Upper lobe of left lung (tissue), 6 donors: ENCODE results near the gene PGR. TPM values are rescaled to one million over a fixed set of nuclear protein-coding genes. Genes with fewer than 3 reads are reported as not detected.

Experiments used
- ATAC-seq, 2 donors: fragments of 200-7000 bp; cut with Tn5 transposase; one replicate each; pipeline ENCODE4 v1.9.1; 2022; ENCODE audit warnings: mild to moderate bottlenecking in 2 of 2, moderate library complexity in 2 of 2; ENCODE audit not compliant: low FRiP score in 2 of 2
- DNase-seq, 2 donors: peaks; one replicate each; pipeline ENCODE4 v3.0.0-alpha.2; 2019 to 2020
- H3K27ac ChIP-seq, 4 donors: fragments of 200-600 bp; sonication (generic); one replicate each; pipeline ENCODE4 v1.5.1; 2016 to 2019
- H3K27me3 ChIP-seq, 4 donors: fragments of 200-600 bp; sonication (generic); one replicate each; pipeline ENCODE4 v1.5.1; 2017 to 2019
- H3K36me3 ChIP-seq, 4 donors: fragments of 200-600 bp; sonication (generic); one replicate each; pipeline ENCODE4 v1.5.1; 2016 to 2019
- H3K4me1 ChIP-seq, 4 donors: fragments of 200-600 bp; sonication (generic); one replicate each; pipeline ENCODE4 v1.5.1; 2018 to 2019
- H3K4me3 ChIP-seq, 4 donors: fragments of 200-600 bp; sonication (generic); one replicate each; pipeline ENCODE4 v1.5.1; 2017 to 2019; ENCODE audit warnings: mild to moderate bottlenecking in 2 of 4, moderate library complexity in 1 of 4
- H3K9me3 ChIP-seq, 4 donors: fragments of 200-600 bp; sonication (generic); one replicate each; pipeline ENCODE4 v1.5.1; 2018 to 2019
- EP300 ChIP-seq, 4 donors: sonication (generic); formaldehyde crosslinking; IDR thresholded peaks; one replicate each; pipeline ENCODE4 v1.5.1; 2017; ENCODE audit warnings: antibody characterized with exemption in 4 of 4, control low read depth in 2 of 4
- POLR2A ChIP-seq, 4 donors: fragments of 450-650 bp; IDR thresholded peaks; one replicate each; pipeline ENCODE4 v1.5.1; 2016 to 2017; ENCODE audit warnings: antibody characterized with exemption in 4 of 4, mild to moderate bottlenecking in 2 of 4
- POLR2AphosphoS5 ChIP-seq, 2 donors: sonication (generic); formaldehyde crosslinking; IDR thresholded peaks; one replicate each; pipeline ENCODE4 v1.5.1; 2017; ENCODE audit warnings: antibody characterized with exemption in 2 of 2
- WGBS, 2 donors: methylation state at CpG; one replicate each; pipeline ENCODE4 v1.1.5; 2017 to 2018; 5-methylcytosine and 5-hydroxymethylcytosine counted together
- total RNA-seq, 6 donors: library from RNA; depleted of rRNA in 4 of 6; stranded (reverse); fragments of >200 nt in 4 of 6; gene quantifications; one replicate each; pipeline versions ENCODE4 v1.1.0 to v1.2.1, GENCODE V29; 2016 to 2021
- TF ChIP-seq, protein P1 (sequence below), 6 experiments: fragments of 450-650 bp in 4 of 6; fragments of 200-600 bp in 2 of 6; sonication (generic) in 2 of 6; IDR thresholded peaks; one replicate each; pipeline ENCODE4 v1.5.1; 2016 to 2019; ENCODE audit warnings: antibody characterized with exemption in 6 of 6
- donor health status: DM: no; HTN: no; CAD: no; lungs with moderate emphysema.
- donor health status: DM: no; HTN: yes; CAD: no; lungs with severe emphysema.

The PGR gene
- total RNA-seq, 6 donors from 2014 or later = 0.94 to 4.2 (median 2.3) TPM

DNA sequence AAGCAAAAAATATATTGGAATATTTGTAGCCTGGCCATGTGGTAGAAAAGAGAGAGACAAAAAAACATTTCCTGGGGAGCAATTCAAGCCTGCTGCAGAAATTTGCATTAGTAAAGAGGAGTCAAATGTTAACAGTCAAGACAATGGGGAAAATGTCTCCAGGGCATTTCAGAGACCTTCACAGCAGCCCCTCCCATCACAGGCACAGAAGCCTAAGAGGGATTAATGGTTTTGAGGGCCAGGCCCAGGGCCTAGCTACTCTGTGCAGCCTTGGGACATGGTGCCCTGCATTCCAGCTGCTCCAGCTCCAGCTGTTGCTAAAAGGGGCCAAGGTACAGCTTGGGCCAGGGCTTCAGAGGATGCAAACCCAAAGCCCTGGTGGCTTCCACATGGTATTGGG lies 46.8 kb downstream of the PGR start:
- Histone ChIP-seq H3K4me1 (no peaks in the 10 kb centered on the region), H3K27ac (no peak overlapping the region), H3K27me3 (no peaks in the 10 kb centered on the region), H3K9me3 (peaks cover 0 to 15% (median 0%) of the 10 kb centered on the region in 4 donors), H3K36me3 (no peaks in the 10 kb centered on the region), H3K4me3 (no peak overlapping the region)
- TF ChIP-seq POLR2A (IDR thresholded peaks at IDR 0.05) (no peak), EP300 (IDR thresholded peaks at IDR 0.05) (no peak), POLR2AphosphoS5 (IDR thresholded peaks at IDR 0.05) (no peak)
- TF ChIP-seq, protein P1, sequence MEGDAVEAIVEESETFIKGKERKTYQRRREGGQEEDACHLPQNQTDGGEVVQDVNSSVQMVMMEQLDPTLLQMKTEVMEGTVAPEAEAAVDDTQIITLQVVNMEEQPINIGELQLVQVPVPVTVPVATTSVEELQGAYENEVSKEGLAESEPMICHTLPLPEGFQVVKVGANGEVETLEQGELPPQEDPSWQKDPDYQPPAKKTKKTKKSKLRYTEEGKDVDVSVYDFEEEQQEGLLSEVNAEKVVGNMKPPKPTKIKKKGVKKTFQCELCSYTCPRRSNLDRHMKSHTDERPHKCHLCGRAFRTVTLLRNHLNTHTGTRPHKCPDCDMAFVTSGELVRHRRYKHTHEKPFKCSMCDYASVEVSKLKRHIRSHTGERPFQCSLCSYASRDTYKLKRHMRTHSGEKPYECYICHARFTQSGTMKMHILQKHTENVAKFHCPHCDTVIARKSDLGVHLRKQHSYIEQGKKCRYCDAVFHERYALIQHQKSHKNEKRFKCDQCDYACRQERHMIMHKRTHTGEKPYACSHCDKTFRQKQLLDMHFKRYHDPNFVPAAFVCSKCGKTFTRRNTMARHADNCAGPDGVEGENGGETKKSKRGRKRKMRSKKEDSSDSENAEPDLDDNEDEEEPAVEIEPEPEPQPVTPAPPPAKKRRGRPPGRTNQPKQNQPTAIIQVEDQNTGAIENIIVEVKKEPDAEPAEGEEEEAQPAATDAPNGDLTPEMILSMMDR (IDR thresholded peaks at IDR 0.05) = no peak
- ATAC-seq (no peak), DNase-seq (no peak)

DNA sequence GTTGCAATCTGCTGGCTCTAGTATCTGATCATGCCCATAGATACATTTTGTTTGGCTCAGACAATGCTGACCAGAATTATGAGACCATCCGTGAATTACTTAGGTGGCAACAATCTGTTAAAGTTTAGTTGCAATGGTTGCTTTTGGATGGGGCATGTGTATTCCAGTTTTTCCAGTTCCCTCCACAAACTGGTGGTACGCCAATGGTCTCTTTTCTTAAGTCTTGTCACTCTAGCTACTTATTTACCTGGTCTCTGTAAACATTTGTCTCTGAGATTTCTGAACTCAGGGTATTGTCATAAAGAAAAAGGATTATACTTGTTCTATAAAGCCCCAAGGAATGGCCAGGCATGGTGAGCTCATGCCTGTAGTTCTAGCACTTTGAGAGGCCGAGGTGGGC lies 65.9 kb downstream of the PGR start:
- H3K9me3 ChIP-seq = no peaks in the 10 kb centered on the region
- H3K4me1 ChIP-seq = no peaks in the 10 kb centered on the region
- no peaks in the 10 kb centered on the region for H3K27me3 ChIP-seq
- 62 to 66% methylated on average over 3 of the region's 3 CpGs for WGBS, 2 donors
- no peak overlapping the region for H3K4me3 ChIP-seq
- ATAC-seq (no peak), DNase-seq (no peak)
- TF ChIP-seq POLR2A (IDR thresholded peaks at IDR 0.05) (no peak), EP300 (IDR thresholded peaks at IDR 0.05) (no peak), POLR2AphosphoS5 (IDR thresholded peaks at IDR 0.05) (no peak)
- TF ChIP-seq, protein P1 (IDR thresholded peaks at IDR 0.05) = no peak
- no peaks in the 10 kb centered on the region for H3K36me3 ChIP-seq
- H3K27ac ChIP-seq = no peak overlapping the region

DNA sequence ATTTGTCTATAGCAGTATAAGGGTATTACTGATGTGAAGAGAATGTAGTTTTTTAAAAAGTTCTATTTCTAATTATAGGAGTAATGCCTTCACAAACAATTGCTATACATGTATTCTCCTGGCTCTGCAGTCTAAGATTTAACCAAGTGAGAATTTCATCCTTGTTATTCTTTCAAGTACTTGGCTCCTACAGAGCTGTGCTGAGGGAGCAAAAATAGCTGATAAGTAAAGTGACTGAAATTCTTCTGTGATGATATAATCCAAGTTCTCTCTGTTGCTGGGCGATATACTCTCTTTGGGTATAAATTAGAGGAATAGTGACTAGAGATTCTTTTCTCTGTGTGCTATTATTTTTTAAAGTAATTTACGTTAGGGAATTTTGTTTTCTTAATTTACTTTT lies 68.0 kb downstream of the PGR start:
- Histone ChIP-seq H3K4me3 (no peak overlapping the region), H3K27me3 (no peaks in the 10 kb centered on the region), H3K9me3 (no peaks in the 10 kb centered on the region), H3K27ac (no peak overlapping the region), H3K4me1 (no peaks in the 10 kb centered on the region), H3K36me3 (no peaks in the 10 kb centered on the region)
- WGBS, 2 donors = 71 to 75% methylated on average over 2 of the region's 2 CpGs
- no peak for TF ChIP-seq POLR2A (IDR thresholded peaks at IDR 0.05)
- no peak for TF ChIP-seq EP300 (IDR thresholded peaks at IDR 0.05)
- TF ChIP-seq, protein P1 (IDR thresholded peaks at IDR 0.05) = no peak
- TF ChIP-seq POLR2AphosphoS5 (IDR thresholded peaks at IDR 0.05) = no peak
- ATAC-seq (peak in 1 of 2 donors; percentile 16), DNase-seq (no peak)

DNA sequence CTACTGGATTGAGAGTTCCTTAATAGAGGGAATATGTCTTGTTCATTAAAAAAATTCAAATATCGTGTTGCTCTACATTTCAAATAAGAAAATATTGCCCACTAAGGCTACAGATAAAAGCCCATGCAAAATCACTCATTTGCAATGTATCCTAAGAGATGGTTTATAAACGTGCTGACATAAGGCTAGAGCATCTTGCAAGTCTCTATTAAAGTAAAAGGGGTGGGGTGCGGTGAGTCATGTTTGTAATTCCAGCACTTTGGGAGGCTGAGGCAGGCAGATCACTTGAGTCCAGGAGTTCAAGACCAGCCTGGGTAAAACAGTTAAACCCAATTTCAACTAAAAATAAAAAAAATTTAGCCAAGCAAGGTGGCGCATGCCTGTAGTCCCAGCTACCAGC lies 70.3 kb downstream of the PGR start:
- H3K27me3 ChIP-seq = no peaks in the 10 kb centered on the region
- TF ChIP-seq POLR2AphosphoS5 (IDR thresholded peaks at IDR 0.05) (no peak), POLR2A (IDR thresholded peaks at IDR 0.05) (no peak), EP300 (IDR thresholded peaks at IDR 0.05) (no peak)
- TF ChIP-seq, protein P1 (IDR thresholded peaks at IDR 0.05) = no peak
- no peak overlapping the region for H3K4me3 ChIP-seq
- H3K27ac ChIP-seq = no peak overlapping the region
- no peaks in the 10 kb centered on the region for H3K4me1 ChIP-seq
- no peaks in the 10 kb centered on the region for H3K9me3 ChIP-seq
- ATAC-seq (no peak), DNase-seq (no peak)
- 76 to 81% methylated on average over 4 of the region's 4 CpGs for WGBS, 2 donors
- no peaks in the 10 kb centered on the region for H3K36me3 ChIP-seq

DNA sequence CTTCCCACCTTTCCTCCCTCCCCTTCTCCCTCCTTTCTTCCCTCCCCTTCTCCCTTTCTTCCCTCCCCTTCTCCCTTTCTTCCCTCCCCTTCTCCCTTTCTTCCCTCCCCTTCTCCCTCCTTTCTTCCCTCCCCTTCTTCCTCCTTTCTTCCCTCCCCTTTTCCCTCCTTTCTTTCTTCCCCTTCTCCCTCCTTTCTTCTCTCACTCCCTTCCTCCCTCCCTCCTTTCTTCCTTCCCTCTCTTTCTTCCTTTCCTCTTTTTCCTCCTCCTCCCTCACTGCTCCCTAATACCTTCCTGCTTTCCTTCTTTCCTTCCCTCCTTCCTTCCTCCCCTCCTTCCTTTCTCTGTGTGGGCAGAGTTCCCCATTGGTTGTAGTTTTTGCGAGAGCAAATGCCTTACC lies 76.1 kb downstream of the PGR start:
- DNase-seq = no peak
- no peaks in the 10 kb centered on the region for H3K36me3 ChIP-seq
- H3K27ac ChIP-seq = no peak overlapping the region
- H3K27me3 ChIP-seq = no peaks in the 10 kb centered on the region
- H3K4me3 ChIP-seq = no peak overlapping the region
- H3K4me1 ChIP-seq = no peaks in the 10 kb centered on the region
- H3K9me3 ChIP-seq = no peaks in the 10 kb centered on the region
- WGBS, 2 donors = 79 to 85% methylated on average over 1 of the region's 1 CpG
- TF ChIP-seq EP300 (IDR thresholded peaks at IDR 0.05) (no peak), POLR2A (IDR thresholded peaks at IDR 0.05) (no peak)
- TF ChIP-seq, protein P1 (IDR thresholded peaks at IDR 0.05) = no peak
- no peak for ATAC-seq
